HG02870 (cell line): ENCODE results near the gene EME1.
"Not testable (repeated sequence)": the region's sequence is repeated elsewhere in the genome, so short reads cannot be mapped to it uniquely, and the experiment has no call there.

Source experiments
- ATAC-seq: cut with Tn5 transposase; IDR thresholded peaks from one replicate; pipeline ENCODE4 v1.9.1; 2021; ENCODE audit warnings: mild to moderate bottlenecking, moderate library complexity; ENCODE audit not compliant: unreplicated experiment

The EME1 gene

DNA sequence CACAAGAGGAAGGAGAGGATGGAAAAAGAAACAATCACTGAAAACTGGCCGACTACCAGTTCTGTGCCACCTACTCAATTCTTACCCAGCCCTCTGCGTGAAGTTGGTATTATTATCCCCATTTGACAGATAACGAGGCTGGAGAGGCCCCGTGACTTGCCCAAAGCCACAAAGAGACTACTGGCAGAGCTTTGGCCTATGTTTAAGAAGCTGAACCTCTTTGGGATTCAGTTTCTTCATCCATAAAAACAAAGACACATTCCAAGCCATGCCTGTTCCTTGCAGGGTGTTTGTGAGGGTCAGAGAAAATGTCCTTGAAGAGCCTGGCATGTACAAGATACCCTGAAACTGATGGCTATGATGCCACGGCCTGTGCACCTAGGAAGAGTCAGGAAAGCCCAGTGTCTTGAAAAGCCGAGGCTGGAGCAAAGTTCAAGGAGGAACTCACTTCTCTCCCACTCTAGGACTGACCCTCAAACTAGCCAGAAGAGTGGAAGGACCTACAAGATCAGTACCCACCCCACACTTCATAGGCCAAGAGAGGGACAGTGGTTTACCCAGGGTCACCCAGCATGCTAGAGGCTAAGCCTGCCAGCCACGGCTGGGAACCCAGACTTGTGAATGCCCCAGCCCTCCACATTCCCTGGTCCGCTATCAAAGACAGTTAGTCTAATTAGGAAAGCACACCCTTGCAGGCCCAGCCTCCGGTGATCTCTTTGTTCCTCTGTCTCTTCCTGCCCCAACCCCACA, 51.4 kb downstream of the EME1 start:
- ATAC-seq = no peak

GRCh38 chr17:50424996-50425681, 52.1 kb downstream of the EME1 start:
- no peak for ATAC-seq

DNA sequence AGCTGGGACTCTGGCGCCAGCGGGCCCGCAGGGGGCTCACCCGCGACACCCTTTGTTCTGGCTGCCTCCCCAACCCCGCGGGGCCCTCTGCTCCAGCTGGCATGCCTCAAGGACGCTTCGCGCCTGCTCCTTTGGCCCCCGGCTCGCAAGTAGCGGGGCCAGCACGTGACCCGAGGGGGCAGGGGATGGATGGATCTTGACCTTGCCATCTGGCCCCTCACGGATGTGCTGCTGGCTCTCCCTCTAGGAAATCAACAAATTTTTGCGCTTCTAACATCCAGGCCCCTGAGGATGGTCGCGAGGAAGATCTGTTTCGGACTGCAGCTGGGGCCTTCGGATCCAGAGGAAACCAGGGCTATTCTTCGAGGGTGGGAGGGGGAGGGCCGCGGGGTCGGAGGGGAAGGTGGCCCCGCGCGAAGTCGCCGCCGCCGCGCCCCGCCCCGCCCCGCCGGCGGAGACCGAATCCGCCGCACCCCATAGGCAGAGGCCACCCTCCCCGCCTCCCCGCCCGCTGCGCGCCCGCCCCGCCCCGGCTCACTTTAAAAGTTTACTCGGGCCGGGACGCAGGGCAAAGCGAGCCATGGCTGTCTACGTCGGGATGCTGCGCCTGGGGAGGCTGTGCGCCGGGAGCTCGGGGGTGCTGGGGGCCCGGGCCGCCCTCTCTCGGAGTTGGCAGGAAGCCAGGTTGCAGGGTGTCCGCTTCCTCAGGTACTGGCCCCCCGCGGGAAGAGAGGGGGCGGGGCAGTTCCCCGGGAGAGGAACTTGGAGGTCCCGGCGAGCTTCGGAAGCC, 52.8 kb downstream of the EME1 start, which contains the start of gene ACSF2:
Gene ACSF2 (plus strand): TSS at position 537 of the 790 bp plus-strand sequence. CDS start 44 bp downstream, at position 581.
- no peak for ATAC-seq

GRCh38 chr17:50426472-50426782, 53.4 kb downstream of the EME1 start:
- no peak for ATAC-seq

- no peak for ATAC-seq
These were observed 54.1 kb downstream of the EME1 start for GRCh38 chr17:50426814-50427787.

GRCh38 chr17:50428126-50428525, 55.1 kb downstream of the EME1 start:
- ATAC-seq = not testable (repeated sequence)

GRCh38 chr17:50428831-50429424, 55.9 kb downstream of the EME1 start:
- ATAC-seq = no peak

GRCh38 chr17:50429793-50430192, 56.8 kb downstream of the EME1 start:
- ATAC-seq = no peak
